GM23248 (cell line): ENCODE measurements around the gene STK11IP. TPM values are rescaled to one million over a fixed set of nuclear protein-coding genes. Genes with fewer than 3 reads are reported as not detected.

Experiments
- DNase-seq: peaks from one replicate; pipeline ENCODE4 v3.0.0-alpha.2; 2015
- H2AFZ ChIP-seq: fragments of 200-600 bp; sonication (generic); 2 replicates; pipeline ENCODE4 v1.6.1; 2016; ENCODE audit warnings: antibody characterized with exemption
- H3F3A ChIP-seq: fragments of 200-600 bp; sonication (generic); 2 replicates; pipeline ENCODE4 v1.6.1; 2016; ENCODE audit warnings: mild to moderate bottlenecking, antibody characterized with exemption, mixed run types; ENCODE audit not compliant: insufficient read depth
- H3K27ac ChIP-seq: fragments of 200-600 bp; sonication (generic); 2 replicates; pipeline ENCODE4 v1.5.1; 2016; ENCODE audit warnings: mild to moderate bottlenecking
- H3K27me3 ChIP-seq: fragments of 200-600 bp; sonication (generic); replicated peaks from 2 replicates; pipeline ENCODE4 v1.6.1; 2016; ENCODE audit warnings: mild to moderate bottlenecking; ENCODE audit not compliant: insufficient read depth
- H3K36me3 ChIP-seq: fragments of 200-600 bp; sonication (generic); 2 replicates; pipeline ENCODE4 v1.6.1; 2016; ENCODE audit warnings: low read depth, mild to moderate bottlenecking
- H3K4me1 ChIP-seq: fragments of 200-600 bp; sonication (generic); 2 replicates; pipeline ENCODE4 v1.6.1; 2016; ENCODE audit warnings: mild to moderate bottlenecking; ENCODE audit not compliant: insufficient read depth
- H3K4me2 ChIP-seq: fragments of 200-600 bp; sonication (generic); one replicate; pipeline ENCODE4 v1.6.1; 2016; ENCODE audit warnings: mild to moderate bottlenecking; ENCODE audit not compliant: unreplicated experiment
- H3K4me3 ChIP-seq: fragments of 200-600 bp; sonication (generic); 2 replicates; pipeline ENCODE4 v1.5.1; 2016; ENCODE audit warnings: mild to moderate bottlenecking
- H3K79me2 ChIP-seq: fragments of 200-600 bp; sonication (generic); 2 replicates; pipeline ENCODE4 v1.6.1; 2016; ENCODE audit warnings: mild to moderate bottlenecking; ENCODE audit not compliant: insufficient read depth
- H3K9ac ChIP-seq: fragments of 200-600 bp; sonication (generic); 2 replicates; pipeline ENCODE4 v1.6.1; 2016; ENCODE audit warnings: mild to moderate bottlenecking
- H3K9me2 ChIP-seq: fragments of 200-600 bp; sonication (generic); 2 replicates; pipeline ENCODE4 v1.6.1; 2016; ENCODE audit warnings: mixed run types, mild to moderate bottlenecking, moderate library complexity; ENCODE audit not compliant: insufficient read depth
- H3K9me3 ChIP-seq: fragments of 200-600 bp; sonication (generic); one replicate; pipeline ENCODE4 v1.6.1; 2017; ENCODE audit warnings: low read depth
- H4K20me1 ChIP-seq: fragments of 200-600 bp; sonication (generic); 2 replicates; pipeline ENCODE4 v1.6.0; 2016; ENCODE audit not compliant: insufficient read depth
- EZH2 ChIP-seq: fragments of 200-600 bp; sonication (generic); IDR thresholded peaks from 2 replicates; pipeline ENCODE4 v1.6.1; 2018; ENCODE audit warnings: antibody characterized with exemption, mild to moderate bottlenecking; ENCODE audit not compliant: insufficient read depth, poor library complexity, severe bottlenecking
- EZH2phosphoT487 ChIP-seq: fragments of 200-600 bp; sonication (generic); IDR thresholded peaks from 2 replicates; pipeline ENCODE4 v1.6.1; 2018; ENCODE audit warnings: antibody characterized with exemption, moderate library complexity, mild to moderate bottlenecking, low read depth; ENCODE audit not compliant: insufficient read depth
- WGBS, 2 experiments: methylation state at CpG; one replicate each; pipeline ENCODE4 v1.1.6; 2015 to 2017; ENCODE audit warnings: low lambda C conversion rate in 2 of 2, low coverage in 1 of 2; ENCODE audit errors: missing lambda C conversion rate in 2 of 2; 5-methylcytosine and 5-hydroxymethylcytosine counted together
- in situ Hi-C: fragments of 300-500 bp; cut with MboI; formaldehyde crosslinking; loops from 2 replicates; pipeline ENCODE4 v1.15.0; 2020
- polyA plus RNA-seq: library from polyadenylated mRNA; unstranded; fragments of >200 nt; fragmentation: Nextera tagmentation; extraction: Ambion mirVana; gene quantifications from 2 replicates; pipeline ENCODE4 v1.2.1, GENCODE V29; 2016
- total RNA-seq: library from RNA; depleted of rRNA; stranded (reverse); fragments of >200 nt; shearing (Covaris generic); gene quantifications from 2 replicates; pipeline ENCODE4 v1.2.3, GENCODE V29; 2014

STK11IP gene
- total and polyA plus RNA-seq, 2 experiments from 2014 or later: 7.3 to 10.5 TPM

DNA sequence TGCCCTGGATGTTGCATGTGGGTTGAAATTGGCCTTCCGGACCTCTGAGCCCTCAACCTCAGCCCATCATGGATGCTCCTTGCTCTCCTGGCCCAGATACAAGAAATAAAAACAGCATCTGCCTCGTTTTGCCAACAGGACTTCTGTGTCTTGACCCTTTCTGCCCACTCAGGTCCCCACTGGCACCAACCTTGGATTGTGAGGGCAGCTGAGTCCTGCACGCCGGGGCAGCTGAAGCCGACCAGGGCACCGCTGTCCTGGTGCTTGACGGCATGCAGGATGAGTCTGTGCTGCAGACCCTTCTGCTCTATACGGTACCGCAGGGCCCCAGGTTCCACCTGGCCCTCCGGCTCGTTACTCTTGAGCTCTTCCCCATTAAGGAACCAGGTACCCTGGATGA is 31.0 kb upstream of the STK11IP start:
- Histone ChIP-seq H3K9me2 (no peaks in the 10 kb centered on the region), H3K4me3 (no peak overlapping the region), H3K27me3 (no peaks in the 10 kb centered on the region), H3K79me2 (peaks cover 15% of the 10 kb centered on the region; the same call in 1 of the 2 replicates), H4K20me1 (no peaks in the 10 kb centered on the region), H3F3A (no peaks in the 10 kb centered on the region), H2AFZ (no peak overlapping the region), H3K9ac (no peak overlapping the region), H3K27ac (no peak overlapping the region), H3K4me2 (no peak overlapping the region), H3K9me3 (no peaks in the 10 kb centered on the region), H3K4me1 (peaks cover 6% of the 10 kb centered on the region; the same call in 1 of the 2 replicates), H3K36me3 (no peaks in the 10 kb centered on the region)
- in situ Hi-C loops: no loop called here
- TF ChIP-seq EZH2phosphoT487 (no peak), EZH2 (no peak)
- no peak for DNase-seq
- 90 to 93% methylated on average over 11 of the region's 11 CpGs for WGBS, 2 experiments

GRCh38 chr2:219567131-219567530 is 30.5 kb upstream of the STK11IP start:
- TF ChIP-seq EZH2phosphoT487 (no peak), EZH2 (no peak)
- H3K9me2 ChIP-seq: no peaks in the 10 kb centered on the region
- no peaks in the 10 kb centered on the region for H3K36me3 ChIP-seq
- no peak overlapping the region for H3K27ac ChIP-seq
- H3K9ac ChIP-seq: no peak overlapping the region
- H3K4me1 ChIP-seq: peaks cover 6% of the 10 kb centered on the region; the same call in 1 of the 2 replicates
- no peak overlapping the region for H2AFZ ChIP-seq
- H3K79me2 ChIP-seq: peaks cover 15% of the 10 kb centered on the region; the same call in 1 of the 2 replicates
- no peak overlapping the region for H3K4me2 ChIP-seq
- H3K9me3 ChIP-seq: no peaks in the 10 kb centered on the region
- H3K27me3 ChIP-seq: no peaks in the 10 kb centered on the region
- no peak overlapping the region for H3K4me3 ChIP-seq
- no peaks in the 10 kb centered on the region for H3F3A ChIP-seq
- in situ Hi-C loops: no loop called here
- H4K20me1 ChIP-seq: no peaks in the 10 kb centered on the region
- WGBS, 2 experiments: 95% methylated on average over 18 of the region's 18 CpGs
- no peak for DNase-seq

GRCh38 chr2:219567791-219568361 is 29.8 kb upstream of the STK11IP start:
- in situ Hi-C loops: no loop called here
- WGBS, 2 experiments: 92 to 96% methylated on average over 27 to 35 of the region's 35 CpGs

DNA sequence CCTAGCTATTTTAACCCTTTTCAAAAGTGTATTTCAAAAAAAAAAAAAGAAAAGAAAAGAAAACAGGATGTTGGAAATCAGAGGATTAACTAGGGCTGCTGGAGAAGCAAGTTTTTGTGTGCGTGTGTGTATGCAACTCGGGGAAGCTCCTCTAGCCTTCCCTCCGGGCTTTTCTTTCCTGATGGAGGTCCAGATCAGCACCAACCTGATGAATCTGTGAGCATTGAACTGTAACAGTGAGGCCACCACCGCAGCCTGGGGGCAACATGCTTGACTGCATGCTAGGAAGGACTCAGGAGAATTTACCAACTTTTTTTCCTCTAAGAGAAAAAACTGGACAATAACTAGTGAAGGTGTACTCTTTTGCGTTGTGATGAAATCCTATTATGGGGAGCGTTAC is 28.6 kb upstream of the STK11IP start:
- H3K4me3 ChIP-seq: no peak overlapping the region
- H3K4me2 ChIP-seq: no peak overlapping the region

More at GRCh38 chr2:219567791-219568361, 29.8 kb upstream of the STK11IP start:
- TF ChIP-seq EZH2phosphoT487 (no peak), EZH2 (no peak)
- H3K27ac ChIP-seq: no peak overlapping the region
- no peak overlapping the region for H2AFZ ChIP-seq
- no peaks in the 10 kb centered on the region for H3K27me3 ChIP-seq
- H4K20me1 ChIP-seq: no peaks in the 10 kb centered on the region
- H3K9me2 ChIP-seq: no peaks in the 10 kb centered on the region
- H3K9ac ChIP-seq: no peak overlapping the region
- H3F3A ChIP-seq: no peaks in the 10 kb centered on the region
- H3K79me2 ChIP-seq: peaks cover 15% of the 10 kb centered on the region; the same call in 1 of the 2 replicates
- no peak overlapping the region for H3K4me2 ChIP-seq
- peaks cover 6% of the 10 kb centered on the region; the same call in 1 of the 2 replicates for H3K4me1 ChIP-seq
- no peak for DNase-seq
- H3K36me3 ChIP-seq: no peaks in the 10 kb centered on the region
- no peaks in the 10 kb centered on the region for H3K9me3 ChIP-seq
- H3K4me3 ChIP-seq: no peak overlapping the region

More for the DNA sequence above, 28.6 kb upstream of the STK11IP start:
- TF ChIP-seq EZH2phosphoT487: no peak
- TF ChIP-seq EZH2: no peak
- H3K79me2 ChIP-seq: peaks cover 15% of the 10 kb centered on the region; the same call in 1 of the 2 replicates
- no peak overlapping the region for H2AFZ ChIP-seq
- peaks cover 6% of the 10 kb centered on the region; the same call in 1 of the 2 replicates for H3K4me1 ChIP-seq
- in situ Hi-C loops: no loop called here
- no peaks in the 10 kb centered on the region for H3F3A ChIP-seq
- H3K9me2 ChIP-seq: no peaks in the 10 kb centered on the region
- no peaks in the 10 kb centered on the region for H4K20me1 ChIP-seq
- no peak overlapping the region for H3K9ac ChIP-seq
- H3K36me3 ChIP-seq: no peaks in the 10 kb centered on the region
- H3K9me3 ChIP-seq: no peaks in the 10 kb centered on the region
- no peak for DNase-seq
- no peaks in the 10 kb centered on the region for H3K27me3 ChIP-seq
- H3K27ac ChIP-seq: no peak overlapping the region
- WGBS, 2 experiments: 91 to 95% methylated on average over 6 of the region's 6 CpGs
